ENCODE results near the gene LETM1. TPM values are rescaled to one million over a fixed set of nuclear protein-coding genes. Genes with fewer than 3 reads are reported as not detected.

The LETM1 gene
- total RNA-seq, 2 donors from 2014 or later: 64.5 to 129 TPM

DNA sequence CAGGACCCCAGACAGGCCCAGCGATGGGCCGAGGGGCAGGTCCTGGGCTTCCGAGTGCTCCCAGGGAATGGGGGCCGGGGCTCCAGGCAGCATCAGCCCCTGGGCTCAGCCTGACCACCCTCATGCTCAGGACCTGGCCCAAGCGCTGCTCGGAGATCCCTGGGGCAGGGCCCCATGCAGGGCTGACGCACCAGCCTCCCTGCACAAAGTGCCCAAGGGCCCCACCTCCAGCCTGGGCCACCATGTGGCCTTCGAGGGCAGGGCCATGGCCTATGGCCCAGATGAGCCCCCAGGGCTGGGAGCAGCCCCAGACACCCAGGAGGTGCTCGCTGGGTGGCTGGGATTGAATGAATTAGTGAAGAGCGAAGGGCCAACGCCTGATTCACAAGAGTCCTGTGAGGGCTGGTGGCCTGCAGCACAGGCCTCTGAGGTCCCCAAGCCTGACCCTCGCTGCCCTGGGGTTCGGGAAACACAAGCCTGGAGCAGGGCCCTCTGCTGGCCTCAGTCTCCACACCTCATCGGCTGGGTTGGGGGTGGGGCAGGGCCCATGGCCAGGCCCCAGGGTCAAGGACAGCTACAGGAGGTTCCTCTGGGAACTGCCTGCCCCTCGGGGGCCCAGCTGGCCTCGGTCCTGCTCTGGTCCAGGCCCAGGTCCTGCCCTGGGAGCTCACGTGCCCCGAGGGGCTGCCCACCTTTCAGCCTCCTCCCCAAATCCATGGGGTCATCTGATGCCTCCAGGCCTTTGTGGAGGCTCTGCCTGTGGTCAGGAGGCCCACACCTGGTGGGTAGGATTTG, 76.2 kb downstream of the LETM1 start:
- no peaks in the 10 kb centered on the region for H3K27me3 Mint-ChIP-seq
- H3K36me3 Mint-ChIP-seq: no peaks in the 10 kb centered on the region
- no peaks in the 10 kb centered on the region for H3K9me3 Mint-ChIP-seq
- ATAC-seq (no peak), DNase-seq (ENCODE audit: low spot score) (no peak)
- H3K4me1 Mint-ChIP-seq (ENCODE audit: low read depth in 2 of 2): no peaks in the 10 kb centered on the region
- no peak overlapping the region for H3K4me3 Mint-ChIP-seq
- H3K27ac Mint-ChIP-seq: no peak overlapping the region

DNA sequence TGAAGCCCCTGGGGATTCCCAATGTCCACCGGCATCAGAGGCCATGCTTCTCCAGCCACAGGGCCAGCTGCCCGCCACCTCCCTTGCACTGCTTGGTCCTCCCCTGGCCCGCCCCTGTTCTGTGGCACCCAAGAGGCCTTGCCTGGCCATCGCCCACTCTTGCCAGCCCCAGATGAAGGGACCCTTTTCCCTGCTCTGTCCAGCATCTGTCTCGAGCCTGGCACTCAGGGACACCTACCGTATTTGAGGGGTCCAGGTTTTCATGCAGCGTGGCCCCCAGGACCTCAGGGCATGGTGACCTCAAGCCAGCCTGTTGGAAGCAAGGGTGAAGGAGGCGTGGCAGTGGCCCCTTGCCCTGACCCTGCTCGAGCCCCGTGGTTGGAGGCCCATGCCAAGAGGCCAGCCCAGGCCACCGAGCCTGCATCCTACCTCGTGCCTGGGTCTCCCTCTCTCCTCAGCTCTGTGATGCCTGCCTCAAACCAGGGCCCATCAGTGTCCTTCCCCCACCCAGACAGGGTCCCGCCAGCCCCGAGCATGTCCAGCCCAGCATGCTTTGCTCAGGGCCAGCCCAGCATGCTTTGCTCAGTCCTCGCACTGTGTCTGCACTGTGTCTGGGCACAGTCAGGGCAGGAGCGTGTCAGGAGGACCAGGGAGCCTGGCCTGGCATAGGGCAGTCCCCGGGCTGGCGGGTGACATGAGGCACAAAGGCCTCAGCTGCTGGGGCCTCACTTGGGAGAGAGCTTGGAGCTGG, 77.1 kb downstream of the LETM1 start:
- no peaks in the 10 kb centered on the region for H3K9me3 Mint-ChIP-seq
- DNase-seq (ENCODE audit: low spot score) (no peak), ATAC-seq (no peak)
- H3K27me3 Mint-ChIP-seq: no peaks in the 10 kb centered on the region
- no peak overlapping the region for H3K27ac Mint-ChIP-seq
- H3K36me3 Mint-ChIP-seq: no peaks in the 10 kb centered on the region
- no peaks in the 10 kb centered on the region for H3K4me1 Mint-ChIP-seq (ENCODE audit: low read depth in 2 of 2)
- H3K4me3 Mint-ChIP-seq: no peak overlapping the region

- H3K4me3 Mint-ChIP-seq: no peak overlapping the region
- DNase-seq (ENCODE audit: low spot score): no peak
- H3K36me3 Mint-ChIP-seq: no peaks in the 10 kb centered on the region
- no peaks in the 10 kb centered on the region for H3K9me3 Mint-ChIP-seq
- H3K27ac Mint-ChIP-seq: no peak overlapping the region
- ATAC-seq: no peak
- no peaks in the 10 kb centered on the region for H3K4me1 Mint-ChIP-seq (ENCODE audit: low read depth in 2 of 2)
- no peaks in the 10 kb centered on the region for H3K27me3 Mint-ChIP-seq
Observed at GRCh38 chr4:1777822-1778641, 77.9 kb downstream of the LETM1 start.

- ATAC-seq (no peak), DNase-seq (ENCODE audit: low spot score) (no peak)
- no peaks in the 10 kb centered on the region for H3K27me3 Mint-ChIP-seq
- H3K27ac Mint-ChIP-seq: no peak overlapping the region
- no peaks in the 10 kb centered on the region for H3K36me3 Mint-ChIP-seq
- no peak overlapping the region for H3K4me3 Mint-ChIP-seq
- no peaks in the 10 kb centered on the region for H3K4me1 Mint-ChIP-seq (ENCODE audit: low read depth in 2 of 2)
- no peaks in the 10 kb centered on the region for H3K9me3 Mint-ChIP-seq
Observed at GRCh38 chr4:1776521-1777161, 79.3 kb downstream of the LETM1 start.

GRCh38 chr4:1775731-1776500, 80.0 kb downstream of the LETM1 start:
- ATAC-seq (no peak), DNase-seq (ENCODE audit: low spot score) (no peak)
- no peaks in the 10 kb centered on the region for H3K27me3 Mint-ChIP-seq
- H3K4me3 Mint-ChIP-seq: no peak overlapping the region
- no peaks in the 10 kb centered on the region for H3K4me1 Mint-ChIP-seq (ENCODE audit: low read depth in 2 of 2)
- no peaks in the 10 kb centered on the region for H3K9me3 Mint-ChIP-seq
- no peak overlapping the region for H3K27ac Mint-ChIP-seq
- H3K36me3 Mint-ChIP-seq: no peaks in the 10 kb centered on the region

GRCh38 chr4:1773754-1774153, 82.2 kb downstream of the LETM1 start:
- no peaks in the 10 kb centered on the region for H3K4me1 Mint-ChIP-seq (ENCODE audit: low read depth in 2 of 2)
- no peaks in the 10 kb centered on the region for H3K36me3 Mint-ChIP-seq
- no peak for ATAC-seq
- H3K4me3 Mint-ChIP-seq: no peak overlapping the region
- no peak for DNase-seq (ENCODE audit: low spot score)
- H3K27me3 Mint-ChIP-seq: peaks cover 0 to under 1% of the 10 kb centered on the region in 2 donors
- H3K27ac Mint-ChIP-seq: no peak overlapping the region
- no peaks in the 10 kb centered on the region for H3K9me3 Mint-ChIP-seq

GRCh38 chr4:1772853-1773538, 83.0 kb downstream of the LETM1 start:
- no peak for DNase-seq (ENCODE audit: low spot score)
- Mint-ChIP-seq H3K27me3 (peaks cover 0 to 5% of the 10 kb centered on the region in 2 donors), H3K36me3 (no peaks in the 10 kb centered on the region), H3K9me3 (no peaks in the 10 kb centered on the region), H3K4me3 (no peak overlapping the region), H3K27ac (no peak overlapping the region), H3K4me1 (ENCODE audit: low read depth in 2 of 2) (peaks cover 0 to 2% of the 10 kb centered on the region in 2 donors)
- no peak for ATAC-seq

DNA sequence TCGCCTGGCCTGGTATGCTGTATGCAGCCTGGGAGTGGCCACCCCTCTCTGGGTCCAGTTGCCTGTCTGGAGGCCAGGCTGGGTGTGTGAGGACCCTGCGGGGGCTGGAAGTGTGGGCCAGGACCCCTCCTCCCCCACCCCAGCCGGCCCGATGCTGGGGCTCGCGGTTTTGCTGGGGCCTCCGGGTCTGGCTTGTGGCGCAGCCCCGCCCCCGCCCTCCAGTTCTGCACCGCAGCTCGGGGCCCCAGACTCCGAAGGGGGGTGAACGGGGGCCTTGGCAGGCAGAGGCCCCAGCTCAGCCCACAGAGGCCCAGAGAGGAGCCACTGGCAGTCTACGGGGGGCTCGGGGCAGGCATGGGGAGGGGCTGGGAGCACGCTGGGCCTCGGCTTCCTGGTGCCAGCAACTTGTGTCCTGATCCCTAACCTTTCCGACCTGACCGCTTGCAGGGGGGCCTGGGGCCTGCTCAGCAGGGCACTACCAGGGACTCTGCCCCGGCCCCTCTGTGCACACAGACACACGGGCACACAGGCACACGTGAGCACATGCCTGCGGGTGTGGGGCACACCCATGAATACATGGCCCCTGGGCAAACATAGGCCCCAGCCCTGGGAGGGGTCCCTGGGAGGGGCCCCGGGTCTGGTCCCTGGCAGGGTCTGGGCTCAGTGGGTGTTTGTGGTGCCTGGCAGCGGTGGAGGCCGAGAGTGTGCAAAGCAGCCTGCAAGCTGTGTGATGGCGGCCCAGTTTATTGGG, 84.2 kb downstream of the LETM1 start:
- ATAC-seq: no peak
- no peak overlapping the region for H3K4me3 Mint-ChIP-seq

GRCh38 chr4:1770791-1771231, 85.1 kb downstream of the LETM1 start:
- Mint-ChIP-seq H3K36me3 (no peaks in the 10 kb centered on the region), H3K4me3 (no peak overlapping the region), H3K27ac (no peak overlapping the region), H3K27me3 (peaks cover 0 to 7% of the 10 kb centered on the region in 2 donors), H3K9me3 (no peaks in the 10 kb centered on the region), H3K4me1 (ENCODE audit: low read depth in 2 of 2) (peaks cover 0 to 2% of the 10 kb centered on the region in 2 donors)
- no peak for DNase-seq (ENCODE audit: low spot score)
- no peak for ATAC-seq

More for the DNA sequence above, 84.2 kb downstream of the LETM1 start:
- Mint-ChIP-seq H3K4me1 (ENCODE audit: low read depth in 2 of 2) (peaks cover 0 to 2% of the 10 kb centered on the region in 2 donors), H3K27me3 (peaks cover 0 to 7% of the 10 kb centered on the region in 2 donors), H3K9me3 (no peaks in the 10 kb centered on the region), H3K36me3 (no peaks in the 10 kb centered on the region), H3K27ac (no peak overlapping the region)
- no peak for DNase-seq (ENCODE audit: low spot score)

DNA sequence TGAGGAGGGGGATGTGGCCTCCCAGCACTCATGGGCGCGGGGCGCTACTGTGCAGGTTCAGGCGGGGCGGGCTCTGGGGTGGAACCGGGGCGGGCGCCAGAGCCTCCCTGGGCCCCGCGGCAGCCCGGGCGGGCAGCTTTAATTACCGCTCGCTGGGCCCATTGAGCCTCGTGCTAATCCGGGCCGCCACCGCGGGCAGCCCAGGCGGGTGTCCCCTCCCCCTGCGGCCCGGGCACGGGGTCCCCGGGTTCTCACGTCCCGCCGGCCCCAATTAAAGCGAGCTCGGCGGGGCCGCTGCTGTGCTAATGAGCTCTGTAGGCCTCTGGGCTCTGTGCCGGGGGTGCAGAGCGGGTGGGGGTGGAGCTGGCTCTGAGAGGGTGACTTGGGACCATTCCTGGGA, 85.7 kb downstream of the LETM1 start:
- DNase-seq (ENCODE audit: low spot score) (no peak), ATAC-seq (no peak)
- H3K4me1 Mint-ChIP-seq (ENCODE audit: low read depth in 2 of 2): peaks cover 0 to 2% of the 10 kb centered on the region in 2 donors
- H3K27me3 Mint-ChIP-seq: peaks cover 4 to 7% of the 10 kb centered on the region in 2 donors
- H3K9me3 Mint-ChIP-seq: no peaks in the 10 kb centered on the region
- no peak overlapping the region for H3K4me3 Mint-ChIP-seq
- no peak overlapping the region for H3K27ac Mint-ChIP-seq
- H3K36me3 Mint-ChIP-seq: no peaks in the 10 kb centered on the region

GRCh38 chr4:1769692-1770091, 86.3 kb downstream of the LETM1 start:
- Mint-ChIP-seq H3K4me1 (ENCODE audit: low read depth in 2 of 2) (peaks cover 0 to 2% of the 10 kb centered on the region in 2 donors), H3K36me3 (no peaks in the 10 kb centered on the region)
- ATAC-seq: no peak

More at GRCh38 chr4:1769692-1770091, 86.3 kb downstream of the LETM1 start:
- Mint-ChIP-seq H3K27me3 (peaks cover 5 to 7% of the 10 kb centered on the region in 2 donors), H3K4me3 (no peak overlapping the region), H3K9me3 (no peaks in the 10 kb centered on the region), H3K27ac (no peak overlapping the region)
- DNase-seq (ENCODE audit: low spot score): no peak

Data from natural killer cell treated with Interleukin-12 subunit alpha and Interleukin-12 subunit beta and Interleukin-15 and Interleukin-18, amount 100 ng/mL, for 72 hours (primary cell).